ENCODE results near the gene CHCHD1. TPM values are rescaled to one million over a fixed set of nuclear protein-coding genes. Genes with fewer than 3 reads are reported as not detected.

The CHCHD1 gene
- total RNA-seq, 5 donors from 2014 or later (not counting 1 experiment from before 2014, with no cell fraction given), result 6.3 to 17.5 (median 14.2) TPM

DNA sequence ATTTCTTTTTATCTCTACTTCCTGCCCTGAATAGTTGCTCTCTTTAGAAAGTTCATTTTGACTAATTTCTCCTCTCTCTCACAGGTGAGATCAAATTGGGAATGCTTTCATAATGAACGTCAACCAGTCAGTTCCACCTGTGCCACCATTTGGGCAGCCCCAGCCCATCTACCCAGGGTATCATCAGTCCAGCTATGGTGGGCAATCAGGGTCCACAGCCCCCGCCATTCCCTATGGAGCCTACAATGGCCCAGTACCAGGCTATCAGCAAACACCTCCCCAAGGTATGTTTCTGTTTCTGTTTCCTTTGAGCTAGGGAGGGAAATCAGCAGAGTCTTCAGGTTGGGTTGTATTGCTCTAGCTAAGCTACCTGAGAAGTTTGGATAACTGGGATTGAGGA is 35.1 kb upstream of the CHCHD1 start:
- no peak overlapping the region for H3K27ac Mint-ChIP-seq
- peak overlapping the region; percentile 43 to 95 (median 68) for H3K4me3 Mint-ChIP-seq
- H3K4me1 Mint-ChIP-seq, result peaks cover 54 to 64% (median 59%) of the 10 kb centered on the region in 3 donors
- no peak for DNase-seq
- H3K4me3 ChIP-seq (ENCODE audit: control insufficient read depth in 1 of 2, extremely low read depth in 1 of 2, low read length in 1 of 2), result no peak overlapping the region
- no peak overlapping the region for H3K27ac ChIP-seq (ENCODE audit: low read length)
- peaks cover 4 to 44% of the 10 kb centered on the region in 2 donors for H3K36me3 ChIP-seq (ENCODE audit: control insufficient read depth in 2 of 2, extremely low read depth in 1 of 2, insufficient read depth in 1 of 2, low read length in 1 of 2)
- no peaks in the 10 kb centered on the region for H3K9me3 ChIP-seq
- no CpG with 5 or more reads among the region's 2 CpGs for WGBS (ENCODE audit: insufficient coverage)
- H3K27me3 Mint-ChIP-seq, result no peaks in the 10 kb centered on the region
- ChIA-PET CTCF (interaction anchor here in 1 of 2 donors (0.7 to 0.8 kb wide), 2 partner anchors 13 to 123 kb away, joined by 4 to 5 read pairs; no protein-coding TSS in a partner anchor), POLR2A (interaction anchor here (0.5 to 1.3 kb wide), 3 partner anchors 9 to 17 kb away, joined by 3 to 6 read pairs (median 3); no protein-coding TSS in a partner anchor)
- no peak for ATAC-seq (replicated peaks in 1 of 4)
- no peaks in the 10 kb centered on the region for H3K27me3 ChIP-seq (replicated peaks in 1 of 2; ENCODE audit: control insufficient read depth in 2 of 2, extremely low read depth in 1 of 2, insufficient read depth in 2 of 2, low read length in 1 of 2)
- H3K36me3 Mint-ChIP-seq, result peaks cover 32% of the 10 kb centered on the region
- H3K9me3 Mint-ChIP-seq, result no peaks in the 10 kb centered on the region
- H3K4me1 ChIP-seq (ENCODE audit: control insufficient read depth in 1 of 2, extremely low read depth in 1 of 2, insufficient read depth in 2 of 2, low read length in 2 of 2), result peaks cover 15 to 39% of the 10 kb centered on the region in 2 experiments

DNA sequence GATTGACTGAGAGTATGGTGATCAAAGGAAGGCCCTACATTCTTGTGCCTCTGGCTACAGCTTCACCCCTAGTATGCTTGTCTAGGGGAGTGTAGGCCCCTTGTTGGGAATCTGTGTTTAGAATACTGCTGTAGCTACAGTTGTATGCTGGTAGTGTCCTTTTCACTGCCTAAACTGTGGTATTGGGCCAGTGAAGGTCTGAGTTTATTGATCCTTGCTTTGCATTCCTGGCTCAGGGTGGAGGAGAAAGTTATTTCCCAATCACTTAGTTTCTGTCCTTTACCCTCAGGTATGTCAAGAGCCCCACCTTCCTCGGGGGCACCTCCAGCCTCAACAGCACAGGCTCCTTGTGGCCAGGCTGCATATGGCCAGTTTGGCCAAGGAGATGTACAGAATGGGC is 31.0 kb upstream of the CHCHD1 start:
- no peak overlapping the region for H3K27ac ChIP-seq (ENCODE audit: low read length)
- peaks cover 21 to 77% of the 10 kb centered on the region in 2 donors for H3K36me3 ChIP-seq (ENCODE audit: control insufficient read depth in 2 of 2, extremely low read depth in 1 of 2, insufficient read depth in 1 of 2, low read length in 1 of 2)
- Mint-ChIP-seq H3K27ac (no peak overlapping the region), H3K36me3 (peaks cover 47% of the 10 kb centered on the region), H3K4me3 (no peak overlapping the region), H3K4me1 (peaks cover 37 to 52% (median 46%) of the 10 kb centered on the region in 3 donors), H3K27me3 (no peaks in the 10 kb centered on the region), H3K9me3 (no peaks in the 10 kb centered on the region)
- WGBS (ENCODE audit: insufficient coverage), result no CpG with 5 or more reads among the region's 1 CpG
- no peak overlapping the region for H3K4me3 ChIP-seq (ENCODE audit: control insufficient read depth in 1 of 2, extremely low read depth in 1 of 2, low read length in 1 of 2)
- H3K4me1 ChIP-seq (ENCODE audit: control insufficient read depth in 1 of 2, extremely low read depth in 1 of 2, insufficient read depth in 2 of 2, low read length in 2 of 2), result peaks cover 3 to 16% of the 10 kb centered on the region in 2 experiments
- ChIA-PET CTCF (no interaction called here), POLR2A (interaction anchor here in 1 of 2 donors (0.5 kb wide), 1 partner anchor 1668 kb away, joined by 3 read pairs; no protein-coding TSS in a partner anchor)
- H3K27me3 ChIP-seq (replicated peaks in 1 of 2; ENCODE audit: control insufficient read depth in 2 of 2, extremely low read depth in 1 of 2, insufficient read depth in 2 of 2, low read length in 1 of 2), result no peaks in the 10 kb centered on the region
- ATAC-seq (replicated peaks in 1 of 4), result no peak
- no peak for DNase-seq
- no peaks in the 10 kb centered on the region for H3K9me3 ChIP-seq

DNA sequence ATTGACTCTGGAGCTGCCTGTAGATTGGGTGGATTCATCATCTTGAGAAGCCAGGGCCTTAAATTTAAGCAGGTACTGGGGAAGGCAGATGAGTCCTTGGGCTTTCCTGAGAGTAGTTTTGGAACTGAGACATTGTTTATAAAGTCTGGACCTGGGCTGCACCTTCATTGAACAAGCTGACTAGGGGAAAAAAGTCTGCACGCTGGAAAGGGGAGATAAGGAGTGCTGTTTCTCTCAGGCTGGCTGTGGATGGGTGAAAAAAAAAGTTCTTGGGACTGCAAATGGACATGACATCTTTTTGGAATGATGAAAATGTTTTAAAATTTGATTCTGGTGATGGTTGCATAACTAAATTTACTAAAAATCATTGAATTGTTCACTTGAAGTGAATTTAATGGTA is 25.7 kb upstream of the CHCHD1 start:
- POLR2A ChIA-PET, result interaction anchor here in 1 of 2 donors (0.9 to 1.3 kb wide), 2 partner anchors 9 to 18 kb away, joined by 3 read pairs; no protein-coding TSS in a partner anchor
- ATAC-seq (replicated peaks in 1 of 4), result no peak
- Mint-ChIP-seq H3K36me3 (peaks cover 55% of the 10 kb centered on the region), H3K27ac (peak overlapping the region in 1 of 2 donors; percentile 79), H3K4me3 (no peak overlapping the region), H3K27me3 (no peaks in the 10 kb centered on the region), H3K4me1 (peaks cover 43 to 56% (median 49%) of the 10 kb centered on the region in 3 donors), H3K9me3 (no peaks in the 10 kb centered on the region)
- WGBS (ENCODE audit: insufficient coverage), result 89% methylated on average over 1 of the region's 1 CpG
- CTCF ChIA-PET, result interaction anchor here in 1 of 2 donors (0.6 kb wide), 1 partner anchor 1264 kb away, joined by 8 read pairs; no protein-coding TSS in a partner anchor
- Histone ChIP-seq H3K4me3 (ENCODE audit: control insufficient read depth in 1 of 2, extremely low read depth in 1 of 2, low read length in 1 of 2) (no peak overlapping the region), H3K36me3 (ENCODE audit: control insufficient read depth in 2 of 2, extremely low read depth in 1 of 2, insufficient read depth in 1 of 2, low read length in 1 of 2) (peaks cover 17 to 65% of the 10 kb centered on the region in 2 donors), H3K27ac (ENCODE audit: low read length) (no peak overlapping the region), H3K9me3 (no peaks in the 10 kb centered on the region), H3K27me3 (replicated peaks in 1 of 2; ENCODE audit: control insufficient read depth in 2 of 2, extremely low read depth in 1 of 2, insufficient read depth in 2 of 2, low read length in 1 of 2) (no peaks in the 10 kb centered on the region), H3K4me1 (ENCODE audit: control insufficient read depth in 1 of 2, extremely low read depth in 1 of 2, insufficient read depth in 2 of 2, low read length in 2 of 2) (peaks cover 2 to 33% of the 10 kb centered on the region in 2 experiments)
- no peak for DNase-seq

DNA sequence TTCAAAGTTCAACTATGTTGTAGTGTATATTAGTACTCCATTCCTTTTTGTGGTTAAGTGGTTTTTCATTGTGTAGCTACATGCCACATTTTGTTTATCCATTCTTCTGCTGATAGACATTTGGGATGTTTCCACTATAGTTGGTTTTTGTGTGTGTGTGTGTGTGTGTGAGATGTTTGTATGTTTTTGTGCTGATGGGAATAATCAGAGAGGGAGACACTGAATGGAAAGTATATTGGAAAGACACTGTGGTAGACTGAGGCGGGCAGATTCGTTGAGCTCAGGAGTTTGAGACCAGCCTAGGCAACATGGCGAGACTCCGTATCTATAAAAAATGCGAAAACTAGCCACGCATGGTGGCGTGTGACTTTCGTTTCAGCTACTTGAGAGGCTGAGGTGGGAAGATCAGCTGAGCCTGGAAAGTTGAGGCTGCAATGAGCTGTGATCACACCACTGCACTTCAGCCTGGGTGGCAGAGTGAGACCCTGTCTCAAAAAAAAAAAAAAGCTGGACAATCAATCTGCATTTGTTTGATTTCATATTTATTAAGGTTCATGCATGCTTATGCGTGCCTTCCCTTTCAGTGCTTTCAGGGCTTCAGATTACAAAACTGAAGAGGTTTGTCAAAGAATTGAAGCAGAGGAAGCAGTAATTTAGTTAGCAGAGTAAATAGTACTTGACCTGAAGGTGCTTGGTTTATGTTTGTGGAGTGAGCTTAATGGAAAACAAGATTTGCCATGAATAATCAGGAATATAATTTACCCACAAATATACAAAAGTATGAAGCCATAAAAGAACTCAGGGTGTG is 22.9 kb upstream of the CHCHD1 start:
- peaks cover 47 to 67% (median 54%) of the 10 kb centered on the region in 3 donors for H3K4me1 Mint-ChIP-seq
- H3K27ac ChIP-seq (ENCODE audit: low read length), result peak overlapping the region; percentile 83
- no peaks in the 10 kb centered on the region for H3K9me3 Mint-ChIP-seq
- CTCF ChIA-PET, result interaction anchor here in 1 of 2 donors (0.6 to 1.8 kb wide), 9 partner anchors 10 to 1161 kb away, joined by 3 to 6 read pairs (median 4); a partner anchor contains a TSS
- no peaks in the 10 kb centered on the region for H3K27me3 ChIP-seq (replicated peaks in 1 of 2; ENCODE audit: control insufficient read depth in 2 of 2, extremely low read depth in 1 of 2, insufficient read depth in 2 of 2, low read length in 1 of 2)
- H3K4me3 Mint-ChIP-seq, result peak overlapping the region; percentile 8 to 42 (median 32)
- POLR2A ChIA-PET, result interaction anchor here (0.6 to 1.9 kb wide), 8 partner anchors 10 to 663 kb away, joined by 3 to 15 read pairs (median 4); a partner anchor contains a TSS
- peak overlapping the region; percentile 71 to 92 for H3K27ac Mint-ChIP-seq
- 71% methylated on average over 9 of the region's 9 CpGs for WGBS (ENCODE audit: insufficient coverage)
- peaks cover 2 to 65% of the 10 kb centered on the region in 2 donors for H3K36me3 ChIP-seq (ENCODE audit: control insufficient read depth in 2 of 2, extremely low read depth in 1 of 2, insufficient read depth in 1 of 2, low read length in 1 of 2)
- H3K27me3 Mint-ChIP-seq, result no peaks in the 10 kb centered on the region
- no peak overlapping the region for H3K4me3 ChIP-seq (ENCODE audit: control insufficient read depth in 1 of 2, extremely low read depth in 1 of 2, low read length in 1 of 2)
- no peaks in the 10 kb centered on the region for H3K9me3 ChIP-seq
- peak in 2 of 4 experiments; percentile 24 to 27 for ATAC-seq (replicated peaks in 1 of 4)
- peak in 9 of 35 experiments; percentile 13 to 66 (median 31) for DNase-seq
- peaks cover 58% of the 10 kb centered on the region for H3K36me3 Mint-ChIP-seq
- H3K4me1 ChIP-seq (ENCODE audit: control insufficient read depth in 1 of 2, extremely low read depth in 1 of 2, insufficient read depth in 2 of 2, low read length in 2 of 2), result peaks cover 2 to 54% of the 10 kb centered on the region in 2 experiments

DNA sequence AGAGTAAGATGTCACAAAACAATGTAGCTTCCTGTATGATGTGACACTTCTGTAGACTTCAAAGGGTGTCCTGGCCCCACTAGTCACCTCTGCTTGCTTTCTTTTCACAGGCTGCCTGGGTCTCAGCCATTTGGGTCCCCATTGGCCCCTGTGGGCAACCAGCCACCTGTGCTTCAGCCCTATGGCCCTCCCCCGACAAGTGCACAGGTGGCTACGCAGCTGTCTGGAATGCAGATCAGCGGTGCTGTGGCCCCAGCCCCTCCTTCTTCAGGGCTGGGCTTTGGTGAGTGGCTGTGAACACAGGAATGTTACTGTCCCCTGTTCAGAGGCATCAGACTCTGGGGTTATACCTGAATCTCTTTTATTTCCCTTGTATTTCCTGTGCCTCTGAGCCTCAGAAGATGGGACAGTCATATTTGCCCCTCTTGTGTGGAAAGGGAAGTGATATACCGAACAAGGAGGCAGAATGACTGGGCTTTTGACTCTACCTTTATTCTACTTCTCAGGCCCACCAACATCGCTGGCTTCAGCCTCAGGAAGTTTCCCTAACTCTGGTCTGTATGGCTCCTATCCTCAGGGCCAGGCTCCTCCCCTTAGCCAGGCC is 22.2 kb upstream of the CHCHD1 start:
- peaks cover 45 to 68% (median 52%) of the 10 kb centered on the region in 3 donors for H3K4me1 Mint-ChIP-seq
- Histone ChIP-seq H3K4me1 (ENCODE audit: control insufficient read depth in 1 of 2, extremely low read depth in 1 of 2, insufficient read depth in 2 of 2, low read length in 2 of 2) (peaks cover 2 to 56% of the 10 kb centered on the region in 2 experiments), H3K9me3 (no peaks in the 10 kb centered on the region), H3K27ac (ENCODE audit: low read length) (peak overlapping the region; percentile 83), H3K36me3 (ENCODE audit: control insufficient read depth in 2 of 2, extremely low read depth in 1 of 2, insufficient read depth in 1 of 2, low read length in 1 of 2) (peaks cover 2 to 66% of the 10 kb centered on the region in 2 donors), H3K4me3 (ENCODE audit: control insufficient read depth in 1 of 2, extremely low read depth in 1 of 2, low read length in 1 of 2) (no peak overlapping the region), H3K27me3 (replicated peaks in 1 of 2; ENCODE audit: control insufficient read depth in 2 of 2, extremely low read depth in 1 of 2, insufficient read depth in 2 of 2, low read length in 1 of 2) (no peaks in the 10 kb centered on the region)
- ATAC-seq (replicated peaks in 1 of 4) (peak; percentile 74 to 91 (median 82)), DNase-seq (peak in 34 of 35 experiments; percentile 40 to 83 (median 70))
- CTCF ChIA-PET, result interaction anchor here in 1 of 2 donors (0.6 to 1.8 kb wide), 8 partner anchors 9 to 1160 kb away, joined by 3 to 6 read pairs (median 4); a partner anchor contains a TSS
- H3K4me3 Mint-ChIP-seq, result peak overlapping the region; percentile 8 to 42 (median 32)
- no peaks in the 10 kb centered on the region for H3K9me3 Mint-ChIP-seq
- peaks cover 59% of the 10 kb centered on the region for H3K36me3 Mint-ChIP-seq
- POLR2A ChIA-PET, result interaction anchor here (0.6 to 1.9 kb wide), 5 partner anchors 9 to 664 kb away, joined by 3 to 15 read pairs (median 4); a partner anchor contains a TSS
- H3K27ac Mint-ChIP-seq, result peak overlapping the region; percentile 71 to 92
- no peaks in the 10 kb centered on the region for H3K27me3 Mint-ChIP-seq
- WGBS (ENCODE audit: insufficient coverage), result 15% methylated on average over 4 of the region's 5 CpGs

DNA sequence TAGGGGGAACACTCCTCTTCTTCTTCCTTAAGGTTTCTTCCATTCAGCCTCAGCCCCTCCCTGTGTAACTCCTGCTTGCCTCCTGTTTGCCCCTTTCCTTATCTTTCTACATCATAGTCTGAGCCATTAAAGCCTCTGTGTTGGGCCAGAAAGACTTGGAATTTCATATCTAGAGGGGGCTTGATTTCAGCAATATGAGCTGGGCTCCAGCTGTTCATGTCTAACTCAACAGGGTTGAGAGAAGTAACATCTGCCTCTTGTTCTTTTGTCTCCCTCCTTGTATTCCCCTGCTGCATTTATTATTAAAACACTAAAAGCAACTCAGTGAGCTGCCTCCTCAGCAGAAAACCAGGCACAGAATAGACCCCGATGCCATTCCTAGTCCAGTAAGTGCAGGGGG is 20.1 kb upstream of the CHCHD1 start:
- H3K9me3 ChIP-seq, result no peaks in the 10 kb centered on the region
- CTCF ChIA-PET, result no interaction called here
- POLR2A ChIA-PET, result interaction anchor here in 1 of 2 donors (0.6 kb wide), 1 partner anchor 136 kb away, joined by 3 read pairs; no protein-coding TSS in a partner anchor
- H3K36me3 Mint-ChIP-seq, result peaks cover 72% of the 10 kb centered on the region
- no peaks in the 10 kb centered on the region for H3K27me3 ChIP-seq (replicated peaks in 1 of 2; ENCODE audit: control insufficient read depth in 2 of 2, extremely low read depth in 1 of 2, insufficient read depth in 2 of 2, low read length in 1 of 2)
- H3K4me3 Mint-ChIP-seq, result no peak overlapping the region
- ATAC-seq (replicated peaks in 1 of 4) (no peak), DNase-seq (no peak)
- H3K4me3 ChIP-seq (ENCODE audit: control insufficient read depth in 1 of 2, extremely low read depth in 1 of 2, low read length in 1 of 2), result no peak overlapping the region
- H3K36me3 ChIP-seq (ENCODE audit: control insufficient read depth in 2 of 2, extremely low read depth in 1 of 2, insufficient read depth in 1 of 2, low read length in 1 of 2), result peaks cover 6 to 73% of the 10 kb centered on the region in 2 donors
- H3K27me3 Mint-ChIP-seq, result no peaks in the 10 kb centered on the region
- peaks cover 2 to 56% of the 10 kb centered on the region in 2 experiments for H3K4me1 ChIP-seq (ENCODE audit: control insufficient read depth in 1 of 2, extremely low read depth in 1 of 2, insufficient read depth in 2 of 2, low read length in 2 of 2)
- WGBS (ENCODE audit: insufficient coverage), result no CpG with 5 or more reads among the region's 1 CpG
- H3K9me3 Mint-ChIP-seq, result no peaks in the 10 kb centered on the region
- H3K27ac ChIP-seq (ENCODE audit: low read length), result peak overlapping the region; percentile 83
- peak overlapping the region; percentile 25 to 76 for H3K27ac Mint-ChIP-seq
- peaks cover 40 to 60% (median 45%) of the 10 kb centered on the region in 3 donors for H3K4me1 Mint-ChIP-seq
